HL-60/S4 (cell line): ENCODE results near the gene C1GALT1C1.

ENCODE experiments used
- in situ Hi-C: fragments of 300-500 bp; cut with MboI; formaldehyde crosslinking; loops from 2 replicates; pipeline ENCODE4 v1.14.3; 2022; ENCODE audit warnings: low sequenced_read_pairs

C1GALT1C1 gene

DNA sequence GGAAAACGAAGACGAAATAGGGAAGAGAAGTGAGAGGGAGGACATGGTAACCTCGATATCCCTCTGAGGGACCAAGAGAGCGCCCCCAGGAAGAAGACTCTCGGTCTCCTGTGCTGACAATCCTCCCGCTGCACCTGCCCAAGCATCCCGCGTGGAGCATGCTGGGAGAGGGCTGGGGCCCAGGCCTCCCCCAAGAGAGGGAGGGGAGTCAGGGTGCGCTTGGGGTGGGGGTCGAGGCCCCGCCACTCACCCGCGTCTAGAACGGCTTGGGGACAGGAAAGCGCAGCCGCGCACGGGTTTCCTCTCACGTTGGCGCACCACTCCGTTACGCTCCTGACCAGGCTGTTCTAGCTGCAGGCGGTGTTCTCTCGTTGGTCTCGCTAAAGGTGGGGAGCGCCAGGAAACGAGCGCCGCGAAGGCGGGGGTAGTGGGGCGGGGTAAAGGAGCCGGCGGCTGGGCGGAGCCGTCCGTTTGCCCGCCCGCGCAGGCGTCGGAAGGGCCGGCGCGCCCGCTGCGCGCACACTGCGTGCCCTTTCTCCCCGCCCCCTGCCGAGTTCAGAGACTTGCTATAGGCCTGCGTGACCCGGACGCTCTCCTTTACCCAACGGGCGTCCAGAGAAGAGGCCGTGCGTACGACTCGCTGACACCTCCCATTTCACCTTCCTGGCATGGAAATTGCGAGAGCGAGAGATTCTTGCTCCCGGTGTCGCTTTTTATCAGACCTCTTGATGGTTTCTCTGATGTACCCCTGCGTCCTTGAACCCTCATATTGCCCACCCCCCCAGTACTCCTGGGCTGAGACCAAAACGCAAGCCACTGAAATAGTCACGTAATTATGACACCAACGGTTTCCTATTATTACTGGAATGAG is at the start of gene C1GALT1C1:
C1GALT1C1 (minus strand) TSS at position 388 of the 871 bp plus-strand sequence. CDS start 2,888 bp downstream, outside the sequence.
- in situ Hi-C loops = no loop called here

- in situ Hi-C loops = no loop called here
These were observed 47.3 kb upstream of the C1GALT1C1 start for GRCh38 chrX:120677004-120677652.

- in situ Hi-C loops = loop anchor here (25.0 kb wide), 1 partner anchor 311 kb away; the partner anchor contains the start of gene ATP1B4
These were observed 43.1 kb upstream of the C1GALT1C1 start for GRCh38 chrX:120672841-120673530.

- in situ Hi-C loops = loop anchor here (25.0 kb wide), 1 partner anchor 310 kb away; the partner anchor contains the start of gene ATP1B4
These were observed 42.5 kb upstream of the C1GALT1C1 start for GRCh38 chrX:120672389-120672788.

- in situ Hi-C loops = loop anchor here (25.0 kb wide), 1 partner anchor 310 kb away; the partner anchor contains the start of gene ATP1B4
These were observed 42.1 kb upstream of the C1GALT1C1 start for GRCh38 chrX:120671963-120672362.

GRCh38 chrX:120668357-120668756 is 38.5 kb upstream of the C1GALT1C1 start:
- in situ Hi-C loops = loop anchor here (10.0 to 25.0 kb wide), 2 partner anchors 174 to 306 kb away; partner anchors contain the start of gene ATP1B4

DNA sequence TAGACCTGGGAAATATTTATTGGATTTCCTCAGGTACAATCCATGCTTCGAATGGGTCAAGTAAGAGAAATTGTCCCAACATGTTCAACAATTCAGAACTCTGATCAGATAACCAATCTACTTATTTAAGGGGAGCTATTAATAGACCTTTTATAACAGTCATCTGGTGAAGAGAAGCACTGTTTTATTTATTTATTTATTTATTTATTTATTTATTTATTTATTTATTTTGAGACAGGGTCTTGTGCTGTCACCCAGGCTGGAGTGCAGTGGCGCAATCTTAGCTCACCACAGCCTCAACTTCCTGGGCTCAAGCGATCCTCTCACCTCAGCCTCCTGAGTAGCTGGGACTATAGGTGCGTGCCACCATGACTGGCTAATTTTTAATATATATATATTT is 34.7 kb upstream of the C1GALT1C1 start:
- in situ Hi-C loops = loop anchor here (10.0 to 25.0 kb wide), 2 partner anchors 170 to 302 kb away; partner anchors contain the start of gene ATP1B4

DNA sequence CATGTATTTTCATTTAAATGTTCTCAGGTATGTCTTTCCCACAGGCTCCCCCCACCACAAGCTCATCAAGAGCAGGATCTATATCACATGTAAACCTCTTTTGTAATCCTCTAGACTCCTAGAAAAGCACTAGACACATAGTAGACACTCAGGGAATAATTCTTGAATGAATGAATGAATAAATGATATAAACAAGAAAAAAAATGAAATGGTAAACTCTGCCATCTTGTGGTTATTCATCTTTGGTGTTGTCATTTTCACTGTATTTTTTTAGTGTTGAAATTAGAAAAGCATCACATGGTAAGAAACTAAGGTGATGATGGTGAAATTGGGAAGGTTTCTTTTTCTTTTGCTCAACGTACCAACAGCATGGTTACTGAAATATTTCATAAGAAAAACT is 34.2 kb upstream of the C1GALT1C1 start:
- in situ Hi-C loops = loop anchor here (10.0 to 25.0 kb wide), 2 partner anchors 169 to 302 kb away; partner anchors contain the start of gene ATP1B4

- in situ Hi-C loops = loop anchor here (10.0 to 25.0 kb wide), 2 partner anchors 168 to 300 kb away; partner anchors contain the start of gene ATP1B4
These were observed 32.8 kb upstream of the C1GALT1C1 start for GRCh38 chrX:120662662-120663061.

DNA sequence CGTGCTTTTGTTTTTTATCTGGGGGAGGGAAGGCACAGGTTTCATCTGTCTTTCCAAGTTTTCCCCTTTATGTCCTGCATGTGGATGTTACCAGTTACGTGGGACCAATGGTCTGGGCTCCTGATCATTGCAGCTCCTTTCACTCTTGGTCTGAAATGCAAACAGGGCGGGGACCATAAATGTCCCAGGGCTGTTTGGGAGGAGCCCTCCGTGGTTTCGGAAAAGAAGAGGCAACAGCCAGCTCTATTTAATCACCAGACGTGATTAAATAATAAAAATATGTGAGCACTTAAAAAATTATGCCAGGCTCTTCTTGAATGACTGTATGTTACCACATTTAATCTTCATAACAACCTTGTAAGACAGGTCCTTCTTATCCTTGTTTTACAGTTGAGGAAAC is 30.8 kb upstream of the C1GALT1C1 start:
- in situ Hi-C loops = loop anchor here (10.0 to 25.0 kb wide), 2 partner anchors 166 to 298 kb away; partner anchors contain the start of gene ATP1B4

- in situ Hi-C loops = loop anchor here (25.0 kb wide), 1 partner anchor 291 kb away; the partner anchor contains the start of gene ATP1B4
These were observed 23.1 kb upstream of the C1GALT1C1 start for GRCh38 chrX:120653000-120653399.

DNA sequence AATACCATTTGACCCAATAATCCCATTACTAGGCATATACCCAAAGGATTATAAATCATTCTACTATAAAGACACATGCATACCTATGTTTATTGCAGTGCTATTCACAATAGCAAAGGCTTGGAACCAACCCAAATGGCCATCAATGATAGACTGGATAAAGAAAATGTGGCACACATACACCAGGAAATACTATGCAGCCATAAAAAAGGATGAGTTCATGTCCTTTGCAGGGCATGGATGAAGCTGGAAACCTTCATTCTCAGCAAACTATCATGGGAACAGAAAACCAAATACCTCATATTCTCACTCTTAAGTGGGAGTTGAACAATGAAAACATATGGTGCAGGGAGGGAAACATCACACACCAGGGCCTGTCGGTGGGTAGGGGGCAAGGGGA is 22.4 kb upstream of the C1GALT1C1 start:
- in situ Hi-C loops = loop anchor here (25.0 kb wide), 1 partner anchor 290 kb away; the partner anchor contains the start of gene ATP1B4

- in situ Hi-C loops = no loop called here
These were observed 17.3 kb upstream of the C1GALT1C1 start for GRCh38 chrX:120647127-120647526.

DNA sequence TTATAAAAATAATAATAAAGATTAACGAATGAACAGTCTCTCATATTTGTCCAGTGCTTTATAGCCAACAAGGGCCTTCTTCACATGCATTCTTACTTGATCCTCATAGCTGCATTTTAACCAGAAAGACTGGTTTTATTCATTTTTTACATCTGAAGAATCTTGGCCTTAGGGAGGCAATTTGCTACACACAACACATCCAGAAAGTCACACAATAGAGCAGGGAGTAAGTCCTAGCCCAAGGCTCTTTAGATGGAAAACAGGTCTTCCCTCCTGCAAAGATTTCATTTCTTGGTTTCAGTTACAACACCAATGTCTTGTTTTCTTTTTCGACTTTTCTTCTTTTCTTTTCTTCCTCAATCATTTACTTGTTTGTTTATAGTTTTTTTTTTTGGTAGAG is 13.0 kb upstream of the C1GALT1C1 start:
- in situ Hi-C loops = no loop called here

DNA sequence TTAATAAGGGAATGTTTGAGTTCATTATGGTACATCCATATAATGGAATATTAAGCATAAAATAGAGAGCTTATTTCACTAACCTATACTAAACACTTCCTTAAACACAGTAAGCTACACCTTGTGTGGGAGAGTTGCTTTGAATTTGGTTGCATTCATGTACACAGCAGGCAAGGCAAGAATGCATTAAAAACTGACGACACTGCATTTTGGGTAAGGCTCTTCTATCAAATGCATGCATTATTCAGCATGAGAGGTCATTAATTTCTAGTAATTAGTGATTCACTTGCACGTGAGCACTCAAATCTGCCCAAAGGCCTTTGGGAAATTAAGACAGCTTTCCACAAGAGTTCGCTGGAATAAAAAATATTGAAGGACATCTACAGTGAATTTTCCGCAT is 8.8 kb upstream of the C1GALT1C1 start:
- in situ Hi-C loops = no loop called here

DNA sequence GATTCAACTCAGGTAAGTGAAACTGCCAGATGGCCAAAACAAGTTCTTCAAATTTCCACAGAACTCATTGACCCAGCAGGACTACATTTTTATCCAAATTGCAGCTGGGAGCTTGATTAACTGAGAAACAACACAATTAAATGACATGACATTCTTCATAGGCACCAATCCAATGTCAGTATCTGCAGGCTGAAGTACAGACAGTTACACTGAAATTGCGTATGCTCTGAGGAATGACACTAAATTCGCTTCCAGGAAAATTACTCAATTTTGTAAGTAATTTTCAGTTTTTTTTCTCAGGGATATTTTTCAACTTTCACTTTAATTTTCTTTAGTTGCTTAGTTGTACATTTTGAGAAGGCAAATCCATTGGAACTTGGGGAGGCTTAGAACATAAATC is 4.5 kb downstream of the C1GALT1C1 start:
- in situ Hi-C loops = no loop called here

GRCh38 chrX:120617996-120618630 is 11.7 kb downstream of the C1GALT1C1 start:
- in situ Hi-C loops = no loop called here

DNA sequence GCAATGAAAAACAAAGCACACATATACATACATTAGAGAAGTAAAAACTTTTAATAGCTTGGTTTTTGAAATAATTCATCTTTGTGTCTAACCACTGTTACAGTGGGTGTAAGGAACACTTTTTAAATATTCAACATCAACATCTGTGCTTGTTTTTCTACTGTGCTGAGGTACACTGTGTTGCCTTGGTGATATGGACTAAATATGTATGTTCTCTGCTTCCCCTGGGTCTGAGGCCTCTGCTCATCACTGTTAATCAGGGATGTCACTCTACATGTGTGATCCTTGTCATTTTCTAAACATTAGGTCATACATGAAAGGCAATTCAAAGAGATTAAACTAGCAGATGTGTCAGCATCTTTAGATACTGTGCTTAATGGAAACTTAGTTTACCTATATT is 15.0 kb downstream of the C1GALT1C1 start:
- in situ Hi-C loops = no loop called here

- in situ Hi-C loops = no loop called here
These were observed 17.8 kb downstream of the C1GALT1C1 start for GRCh38 chrX:120612086-120612485.

DNA sequence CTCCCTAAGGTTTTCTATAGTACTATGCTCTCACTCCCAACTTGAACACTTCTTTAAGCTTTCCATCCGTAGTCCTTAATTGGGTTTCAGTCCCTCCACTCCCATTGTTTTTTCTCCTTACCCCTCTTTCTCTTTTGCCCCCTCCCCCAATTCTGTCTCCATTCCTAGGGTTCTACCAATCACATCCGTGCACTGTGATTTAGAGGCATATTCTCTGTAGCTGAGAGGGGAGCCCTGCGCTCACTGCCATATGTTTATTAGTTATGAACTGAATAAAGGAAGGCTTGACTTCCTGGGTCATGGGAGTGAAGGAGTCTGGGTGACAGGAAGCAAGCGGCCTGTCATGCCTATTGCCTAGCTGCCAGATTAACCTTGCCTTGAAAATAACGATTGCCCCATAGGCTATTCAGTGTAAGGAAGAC is 25.5 kb downstream of the C1GALT1C1 start:
- in situ Hi-C loops = no loop called here
